HG03175 (cell line): Measurements from ENCODE around the gene CIP2A.
A peak's percentile ranks its signal among the peaks of the same experiment; 100 is the strongest.
"Not testable (repeated sequence)": the region's sequence is repeated elsewhere in the genome, so short reads cannot be mapped to it uniquely, and the experiment has no call there.

Experiments used
- ATAC-seq: cut with Tn5 transposase; IDR thresholded peaks from one replicate; pipeline ENCODE4 v1.9.1; 2021; ENCODE audit warnings: mild to moderate bottlenecking, moderate library complexity; ENCODE audit not compliant: unreplicated experiment

The CIP2A gene

DNA sequence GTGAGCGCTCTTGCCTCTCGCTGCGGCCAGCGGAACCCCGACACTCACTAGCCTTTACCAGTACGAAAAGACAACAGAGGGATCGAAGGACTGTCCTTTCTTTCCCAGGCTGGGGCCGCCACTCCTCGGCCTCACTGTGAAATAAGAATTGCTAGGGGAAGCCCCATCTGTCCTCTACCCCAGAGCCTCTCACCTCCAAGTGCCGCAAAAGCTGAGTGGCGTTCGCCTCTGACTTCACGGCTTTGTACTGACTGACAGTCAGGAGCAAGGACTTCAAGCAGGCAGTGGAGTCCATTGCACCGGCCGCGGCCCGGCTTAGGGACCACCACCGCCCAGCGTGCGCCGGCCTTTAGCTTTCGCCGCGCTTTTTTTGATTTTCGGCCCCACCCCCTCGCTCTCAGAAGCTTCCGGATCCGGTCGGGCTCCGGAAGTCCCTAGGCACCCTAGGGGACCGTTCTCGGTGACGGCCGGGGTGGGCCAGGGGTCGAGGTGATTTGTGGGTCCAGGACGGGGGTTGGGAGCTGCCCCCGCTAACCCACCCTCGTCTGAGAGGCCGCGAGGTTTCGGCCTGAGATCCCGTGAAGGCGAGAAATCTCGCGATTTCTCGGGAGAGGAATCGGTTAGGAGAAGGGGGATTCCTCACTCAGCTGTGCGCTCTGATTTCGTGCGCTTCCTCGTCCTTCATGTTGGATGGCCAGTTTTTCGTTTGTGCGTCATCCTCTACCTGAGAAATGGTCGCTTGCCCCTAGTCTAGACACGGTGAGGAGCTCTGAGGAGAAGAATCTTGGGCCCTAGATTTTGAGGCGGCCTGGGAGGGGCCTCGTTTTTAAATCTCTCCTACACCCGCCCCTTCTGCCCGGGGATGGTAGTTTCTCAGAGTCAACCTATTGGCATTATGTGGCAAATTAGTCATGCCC, at the start of gene CIP2A, which contains the start of gene DZIP3:
Gene CIP2A (minus strand): TSS at position 358 of the 917 bp plus-strand sequence. CDS start 63 bp downstream, at position 295.
Gene DZIP3 (plus strand): TSS at position 642 of the 917 bp plus-strand sequence. CDS start 15,685 bp downstream, outside the sequence.
- ATAC-seq: peak; percentile 92

GRCh38 chr3:108629974-108630373, 40.7 kb upstream of the CIP2A start:
- no peak for ATAC-seq

DNA sequence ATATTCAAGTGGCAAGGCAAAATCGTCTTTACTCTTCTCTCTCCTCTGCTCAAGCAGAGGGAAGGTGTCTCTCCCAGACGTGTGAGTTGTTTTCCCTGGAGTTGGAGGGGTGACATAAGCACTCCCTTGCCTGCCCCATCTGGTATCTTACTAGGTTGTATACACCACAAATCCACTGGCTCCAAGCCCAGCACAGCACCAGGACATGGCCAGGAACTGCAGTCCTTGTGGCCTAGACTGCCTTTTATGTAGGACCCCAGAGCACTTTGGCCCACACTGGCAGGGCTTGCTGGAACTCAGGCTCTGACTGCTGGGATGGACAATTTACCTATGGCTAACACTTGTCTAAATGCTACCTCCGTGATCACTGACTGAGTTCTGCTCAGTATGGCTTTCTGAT, 34.3 kb upstream of the CIP2A start:
- ATAC-seq: no peak

DNA sequence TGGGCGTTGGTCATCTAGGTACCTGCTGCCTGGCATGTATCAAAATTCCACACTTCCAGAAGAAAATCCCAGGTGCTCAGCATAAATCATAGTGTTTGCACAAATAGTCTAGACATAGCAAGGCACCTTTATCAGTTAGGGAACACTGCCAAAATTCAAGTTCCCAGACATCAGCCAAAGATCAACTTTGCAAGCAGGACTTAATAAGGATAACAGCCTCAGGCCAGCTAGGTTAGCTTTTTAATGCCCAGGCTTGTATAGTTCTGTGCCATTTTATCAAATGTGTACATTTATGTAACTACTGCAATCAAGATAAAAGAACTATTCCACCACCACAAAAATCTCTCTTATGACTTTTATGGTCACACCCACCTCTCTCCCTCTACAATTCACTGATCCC, 31.0 kb upstream of the CIP2A start:
- no peak for ATAC-seq

DNA sequence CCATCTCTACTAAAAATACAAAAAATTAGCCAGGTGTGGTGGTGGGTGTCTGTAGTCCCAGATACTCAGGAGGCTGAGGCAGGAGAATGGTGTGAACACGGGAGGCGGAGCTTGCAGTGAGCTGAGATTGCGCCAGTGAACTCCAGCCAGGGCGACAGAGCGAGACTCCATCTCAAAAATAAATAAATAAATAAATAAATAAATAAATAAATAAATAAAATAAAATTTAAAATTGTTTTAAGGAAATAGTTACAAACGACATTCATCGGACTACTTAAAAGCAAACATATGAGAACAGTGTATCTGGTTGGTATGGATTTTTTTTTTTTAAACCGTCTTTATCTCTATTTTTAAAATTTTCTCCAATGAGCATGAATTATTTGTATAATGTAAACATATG, 26.9 kb upstream of the CIP2A start:
- not testable (repeated sequence) for ATAC-seq

DNA sequence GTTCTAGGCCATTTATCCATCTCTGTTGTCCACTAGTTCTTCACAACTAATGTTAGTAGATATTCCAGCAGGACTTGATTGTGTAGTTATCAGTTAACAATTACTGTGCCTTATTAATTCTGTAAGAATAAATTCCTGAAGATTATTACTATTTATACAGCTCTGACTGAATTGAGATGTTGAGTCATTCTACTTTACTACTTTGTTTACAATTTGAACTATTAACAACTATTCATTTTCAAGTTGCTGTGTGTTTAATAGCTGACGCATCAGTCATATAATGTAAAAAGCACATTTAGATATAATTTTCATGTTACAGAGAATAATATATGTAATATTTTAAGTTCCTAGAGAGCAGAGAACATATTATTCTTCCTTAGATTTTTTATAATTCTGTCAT, 21.4 kb upstream of the CIP2A start:
- no peak for ATAC-seq

- ATAC-seq: no peak
Measured at GRCh38 chr3:108608750-108609149, 19.5 kb upstream of the CIP2A start.

DNA sequence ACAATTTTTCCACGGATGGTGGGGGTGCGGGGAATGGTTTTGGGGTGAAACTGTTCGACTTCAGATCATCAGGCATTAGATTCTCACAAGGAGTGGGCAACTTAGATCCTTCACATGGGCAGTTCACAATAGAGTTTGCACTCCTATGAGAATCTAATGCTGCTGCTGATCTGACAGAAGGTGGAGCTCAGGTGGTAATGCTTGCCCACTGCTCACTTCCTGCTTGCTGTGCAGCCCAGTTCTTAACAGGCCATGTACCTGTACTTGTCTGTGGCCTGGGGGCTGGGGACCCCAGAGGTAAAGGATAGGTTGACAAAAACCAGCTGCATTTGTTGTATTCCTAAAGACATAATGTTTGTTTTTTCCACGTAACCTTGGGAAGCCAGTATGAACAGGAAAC, 16.3 kb upstream of the CIP2A start:
- no peak for ATAC-seq

DNA sequence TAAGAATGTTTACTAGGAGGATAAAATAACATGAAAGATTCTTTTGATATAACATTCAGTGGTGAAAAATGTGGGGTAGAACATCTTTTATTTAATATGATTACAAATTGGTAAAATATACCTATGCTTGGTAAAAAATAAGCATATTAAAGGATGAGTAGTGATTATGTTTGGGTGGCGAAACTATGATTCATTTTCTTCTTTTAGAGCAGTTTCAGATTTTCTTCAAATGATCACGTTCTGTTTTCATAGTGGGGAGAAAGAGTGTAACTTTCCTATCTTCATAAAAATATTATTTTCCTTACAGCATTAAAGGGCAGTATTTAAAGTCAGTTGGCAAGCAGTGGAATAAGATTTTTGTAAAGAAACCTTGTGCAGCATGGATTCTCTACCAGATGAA, 15.8 kb upstream of the CIP2A start:
- ATAC-seq: no peak

GRCh38 chr3:108603691-108604090, 14.5 kb upstream of the CIP2A start:
- no peak for ATAC-seq

DNA sequence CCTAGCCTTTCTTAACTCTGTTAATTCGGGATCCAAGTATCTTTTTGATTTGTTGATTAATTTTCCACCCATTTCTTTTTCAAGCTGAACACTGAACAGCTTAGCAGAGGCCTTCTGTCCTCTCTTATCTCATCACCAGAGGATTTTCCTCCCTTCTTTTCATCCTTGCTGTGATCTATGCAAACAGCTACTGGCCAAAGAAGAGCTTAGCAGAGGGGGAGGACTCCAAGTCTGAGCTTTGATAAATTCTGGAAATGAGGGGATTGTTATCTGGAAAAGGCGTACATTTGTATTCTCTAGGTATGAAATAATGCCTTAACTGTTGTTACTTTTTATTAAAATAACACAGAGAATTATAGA, 13.7 kb upstream of the CIP2A start:
- peak; percentile 12 for ATAC-seq

GRCh38 chr3:108602249-108602934, 13.2 kb upstream of the CIP2A start:
- peak; percentile 90 for ATAC-seq

GRCh38 chr3:108599677-108600409, 10.6 kb upstream of the CIP2A start:
- no peak for ATAC-seq

DNA sequence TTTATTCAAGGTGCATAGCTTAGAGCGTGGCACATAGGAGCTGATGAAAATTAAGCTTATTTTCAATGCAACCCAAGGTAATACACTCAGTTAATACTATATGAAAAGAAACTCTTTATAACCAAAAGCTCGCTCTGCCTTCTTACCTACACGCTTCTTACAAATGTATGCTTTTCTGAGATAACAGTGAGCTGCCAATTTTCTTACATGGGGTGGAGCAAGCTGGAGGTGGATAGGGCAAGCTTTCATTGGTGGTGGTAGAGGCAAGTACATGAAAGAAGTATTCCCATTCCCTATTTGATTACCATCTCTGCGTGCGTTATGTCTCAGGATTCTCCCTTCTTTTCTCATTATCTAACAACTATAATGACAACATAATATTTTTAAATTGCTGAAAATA, 9.1 kb upstream of the CIP2A start:
- no peak for ATAC-seq

DNA sequence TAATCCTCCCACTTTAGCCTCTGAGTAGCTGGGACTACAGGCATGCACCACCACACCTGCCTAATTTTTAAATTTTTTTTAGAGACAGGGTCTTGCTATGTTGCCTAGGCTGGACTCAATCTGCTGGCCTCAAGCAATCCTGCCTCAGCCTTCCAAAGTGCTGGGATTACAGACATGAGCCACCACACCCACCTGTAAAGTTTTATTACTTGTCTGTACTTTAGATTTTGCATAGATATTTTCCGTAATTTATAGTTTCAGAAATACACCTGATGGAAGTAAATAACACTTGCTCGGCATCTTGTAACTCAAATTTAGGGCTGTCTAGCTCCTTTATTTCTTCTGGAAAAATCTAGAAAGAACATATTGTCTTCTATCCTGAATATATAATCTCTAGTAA, 6.1 kb upstream of the CIP2A start:
- ATAC-seq: no peak

DNA sequence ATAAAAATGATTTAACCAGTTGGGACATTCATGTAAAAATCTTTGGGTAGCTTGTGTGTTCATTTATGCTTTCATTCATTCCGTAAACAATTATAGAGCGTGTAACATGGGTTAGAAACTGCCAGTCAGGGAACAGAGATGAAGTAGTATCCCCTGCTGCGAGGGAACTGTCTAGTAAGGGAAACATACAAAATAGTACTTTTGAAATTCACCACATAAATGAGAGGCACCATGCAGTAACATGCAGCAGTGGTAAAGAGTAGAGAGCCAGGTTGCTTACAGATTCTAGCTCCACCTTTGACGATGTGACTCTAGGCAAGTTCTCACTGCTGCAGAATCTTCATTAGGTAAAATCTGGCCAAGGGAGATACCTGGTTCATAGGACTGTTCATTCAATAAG, 1.2 kb upstream of the CIP2A start:
- no peak for ATAC-seq

GRCh38 chr3:108589998-108590323, 723 bp upstream of the CIP2A start:
- ATAC-seq: no peak

- no peak for ATAC-seq
Measured at GRCh38 chr3:108588601-108589000, 637 bp downstream of the CIP2A start.

GRCh38 chr3:108578064-108578463, 11.2 kb downstream of the CIP2A start:
- ATAC-seq: no peak

GRCh38 chr3:108569336-108569735, 19.9 kb downstream of the CIP2A start:
- no peak for ATAC-seq

DNA sequence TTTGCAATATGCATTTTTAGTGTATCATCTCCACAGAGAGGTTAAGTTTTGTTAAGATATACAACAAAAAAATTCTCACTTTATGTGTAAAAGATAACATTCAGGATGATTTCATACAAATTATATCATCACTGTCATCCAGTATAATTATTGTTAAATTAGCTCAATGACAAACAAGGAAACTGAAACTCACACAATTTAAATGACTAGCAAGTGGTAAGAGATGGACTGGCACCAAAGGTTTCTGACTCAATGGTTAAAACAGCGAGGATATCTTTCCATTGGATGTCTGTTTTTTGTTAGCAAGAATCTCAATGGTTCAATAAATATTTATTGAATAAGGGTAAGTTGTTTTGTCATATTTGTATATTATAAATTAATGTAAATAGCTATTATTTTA, 22.6 kb downstream of the CIP2A start:
- ATAC-seq: no peak

DNA sequence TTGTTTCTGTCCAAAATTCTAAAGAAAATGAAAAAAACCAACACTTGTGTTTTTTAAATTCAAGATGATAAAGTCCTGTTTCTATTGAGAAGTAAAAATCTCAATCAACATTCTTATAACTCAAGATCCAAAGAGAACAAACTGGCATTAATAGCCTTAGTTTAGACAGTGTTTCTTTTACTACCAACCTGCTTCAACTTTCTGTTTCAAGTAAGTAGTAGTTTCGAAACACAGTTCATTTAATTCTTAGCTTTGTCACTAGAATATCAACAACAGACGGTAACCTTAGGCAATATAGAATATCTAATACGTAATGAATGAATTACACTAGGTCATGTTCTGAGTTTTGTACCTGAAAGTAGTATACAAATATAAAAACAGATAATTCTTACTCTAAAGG, 23.7 kb downstream of the CIP2A start:
- no peak for ATAC-seq
